Gastrocnemius medialis (tissue), 4 donors: ENCODE results near the gene MINDY4. TPM values are rescaled to one million over a fixed set of nuclear protein-coding genes. Genes with fewer than 3 reads are reported as not detected.

Experiments
- ATAC-seq, 2 donors: fragments of 150-250 bp; one replicate each; pipeline ENCODE4 v1.9.1; 2016
- DNase-seq, 2 donors: peaks; one replicate each; pipeline ENCODE4 v3.0.0-alpha.2; 2019
- H3K27ac ChIP-seq, 4 donors: fragments of 200-600 bp; sonication (generic); 1 replicate in 1 of 4; 2 replicates in 3 of 4; pipeline ENCODE4 v1.5.1; 2016 to 2018; ENCODE audit warnings: mild to moderate bottlenecking in 2 of 4, moderate library complexity in 1 of 4
- H3K27me3 ChIP-seq, 3 donors: fragments of 200-600 bp; sonication (generic) in 2 of 3; 1 replicate in 1 of 3; 2 replicates in 2 of 3; pipeline versions ENCODE4 v1.5.1 to v1.6.0; 2016 to 2019; ENCODE audit warnings: mild to moderate bottlenecking in 1 of 3, moderate library complexity in 1 of 3
- H3K36me3 ChIP-seq, 2 donors: fragments of 200-600 bp; sonication (generic) in 1 of 2; one replicate each; pipeline ENCODE4 v1.5.1; 2017 to 2018
- H3K4me1 ChIP-seq, 2 donors: fragments of 200-600 bp; sonication (generic) in 1 of 2; one replicate each; pipeline ENCODE4 v1.5.1; 2016 to 2017; ENCODE audit warnings: mild to moderate bottlenecking in 2 of 2
- H3K4me3 ChIP-seq, 4 donors: fragments of 200-600 bp; sonication (generic) in 3 of 4; 1 replicate in 1 of 4; 2 replicates in 3 of 4; pipeline ENCODE4 v1.5.1; 2016 to 2019; ENCODE audit warnings: mild to moderate bottlenecking in 2 of 4
- H3K9me3 ChIP-seq, 3 donors: fragments of 200-600 bp; sonication (generic) in 2 of 3; 1 replicate in 1 of 3; 2 replicates in 2 of 3; pipeline ENCODE4 v1.5.1; 2016 to 2019
- POLR2A ChIP-seq, 2 donors: fragments of 450-650 bp; IDR thresholded peaks; one replicate each; pipeline ENCODE4 v1.6.1; 2017; ENCODE audit warnings: antibody characterized with exemption in 2 of 2, mild to moderate bottlenecking in 2 of 2, moderate library complexity in 2 of 2
- in situ Hi-C, 4 donors: fragments of 200-750 bp; cut with MboI; loops; one replicate each; pipeline versions ENCODE4 v1.15.0 to v1.8.0; 2017; ENCODE audit warnings: low sequenced_read_pairs in 4 of 4
- intact Hi-C: fragments of 100-400 bp; cut with DNase I; formaldehyde crosslinking; loops from one replicate; pipeline ENCODE4 v1.15.1; 2023; ENCODE audit warnings: low total_unique reads
- total RNA-seq, 4 donors: library from RNA; depleted of rRNA; stranded (reverse); fragments of >200 nt; gene quantifications; one replicate each; pipeline versions ENCODE4 v1.1.0 to v1.2.3, GENCODE V29; 2016
- TF ChIP-seq, protein P1 (sequence below), 5 experiments: fragments of 450-650 bp in 3 of 5; fragments of 200-600 bp in 2 of 5; sonication (generic) in 2 of 5; IDR thresholded peaks in 4 of 5; conservative IDR thresholded peaks in 1 of 5; 1 replicate in 4 of 5; 2 replicates in 1 of 5; pipeline ENCODE4 v1.5.1; 2016 to 2019; ENCODE audit warnings: antibody characterized with exemption in 5 of 5, mild to moderate bottlenecking in 3 of 5, moderate library complexity in 3 of 5

MINDY4 gene
- total RNA-seq, 4 donors from 2014 or later = 1.4 to 4.3 (median 3.0) TPM

DNA sequence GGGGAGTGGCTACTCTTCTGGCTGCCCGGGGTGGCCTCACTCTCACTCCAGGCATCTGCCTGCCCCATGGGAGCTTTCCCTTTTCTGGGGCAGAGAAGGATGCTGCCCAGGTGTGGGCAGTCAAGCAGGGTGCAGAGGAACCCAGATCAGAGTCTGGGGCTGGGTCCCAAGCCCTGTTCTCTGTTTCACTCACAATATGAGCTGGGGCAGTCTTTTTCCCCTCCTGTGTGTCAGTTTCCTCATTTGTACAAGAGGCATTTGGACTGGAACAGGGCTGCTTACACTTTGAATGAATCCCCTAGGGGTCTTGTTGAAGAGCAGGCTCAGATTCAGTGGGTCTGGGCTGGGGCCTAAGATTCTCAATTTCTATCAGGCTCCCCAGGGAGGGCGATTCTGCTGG lies 102.0 kb downstream of the MINDY4 start:
- intact Hi-C loops (no loop called here), in situ Hi-C loops (no loop called here)
- Histone ChIP-seq H3K36me3 (no peaks in the 10 kb centered on the region), H3K4me1 (peaks cover 0 to 15% of the 10 kb centered on the region in 2 donors), H3K4me3 (no peak overlapping the region), H3K9me3 (no peaks in the 10 kb centered on the region), H3K27ac (peak overlapping the region in 2 of 4 donors; percentile 10 to 31), H3K27me3 (no peaks in the 10 kb centered on the region)
- ATAC-seq (no peak), DNase-seq (no peak)
- TF ChIP-seq, protein P1, sequence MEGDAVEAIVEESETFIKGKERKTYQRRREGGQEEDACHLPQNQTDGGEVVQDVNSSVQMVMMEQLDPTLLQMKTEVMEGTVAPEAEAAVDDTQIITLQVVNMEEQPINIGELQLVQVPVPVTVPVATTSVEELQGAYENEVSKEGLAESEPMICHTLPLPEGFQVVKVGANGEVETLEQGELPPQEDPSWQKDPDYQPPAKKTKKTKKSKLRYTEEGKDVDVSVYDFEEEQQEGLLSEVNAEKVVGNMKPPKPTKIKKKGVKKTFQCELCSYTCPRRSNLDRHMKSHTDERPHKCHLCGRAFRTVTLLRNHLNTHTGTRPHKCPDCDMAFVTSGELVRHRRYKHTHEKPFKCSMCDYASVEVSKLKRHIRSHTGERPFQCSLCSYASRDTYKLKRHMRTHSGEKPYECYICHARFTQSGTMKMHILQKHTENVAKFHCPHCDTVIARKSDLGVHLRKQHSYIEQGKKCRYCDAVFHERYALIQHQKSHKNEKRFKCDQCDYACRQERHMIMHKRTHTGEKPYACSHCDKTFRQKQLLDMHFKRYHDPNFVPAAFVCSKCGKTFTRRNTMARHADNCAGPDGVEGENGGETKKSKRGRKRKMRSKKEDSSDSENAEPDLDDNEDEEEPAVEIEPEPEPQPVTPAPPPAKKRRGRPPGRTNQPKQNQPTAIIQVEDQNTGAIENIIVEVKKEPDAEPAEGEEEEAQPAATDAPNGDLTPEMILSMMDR (IDR thresholded peaks at IDR 0.05 in 4 of 5, conservative IDR thresholded peaks at IDR 0.05 in 1 of 5) = no peak
- no peak for TF ChIP-seq POLR2A (IDR thresholded peaks at IDR 0.05)

DNA sequence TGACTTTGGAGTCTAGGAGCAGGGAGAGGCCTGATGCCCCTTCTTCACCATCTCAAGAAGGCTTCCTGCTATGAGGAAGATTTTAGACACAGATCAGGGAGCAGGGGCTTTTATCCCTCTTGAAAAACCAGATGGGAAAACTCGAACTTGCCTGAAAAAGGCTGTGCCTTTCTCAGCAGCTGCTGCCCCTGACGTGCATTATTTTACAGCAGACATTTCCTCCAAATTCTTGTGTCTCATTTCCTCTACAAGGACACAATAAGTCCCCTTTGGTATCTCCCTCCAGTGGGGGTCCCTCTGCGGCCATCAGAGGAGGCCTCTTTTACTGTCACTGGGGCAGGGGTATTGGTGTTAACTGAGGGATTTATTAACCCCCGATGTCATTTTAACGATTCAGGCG lies 102.4 kb downstream of the MINDY4 start:
- no peaks in the 10 kb centered on the region for H3K9me3 ChIP-seq
- in situ Hi-C loops (no loop called here), intact Hi-C loops (no loop called here)
- no peak overlapping the region for H3K4me3 ChIP-seq
- no peak for DNase-seq
- no peaks in the 10 kb centered on the region for H3K27me3 ChIP-seq
- no peaks in the 10 kb centered on the region for H3K36me3 ChIP-seq
- peak overlapping the region in 2 of 4 donors; percentile 31 to 42 for H3K27ac ChIP-seq
- no peak for ATAC-seq
- H3K4me1 ChIP-seq = peaks cover 0 to 14% of the 10 kb centered on the region in 2 donors
- TF ChIP-seq POLR2A (IDR thresholded peaks at IDR 0.05) = no peak
- TF ChIP-seq, protein P1 (IDR thresholded peaks at IDR 0.05 in 4 of 5, conservative IDR thresholded peaks at IDR 0.05 in 1 of 5) = no peak

DNA sequence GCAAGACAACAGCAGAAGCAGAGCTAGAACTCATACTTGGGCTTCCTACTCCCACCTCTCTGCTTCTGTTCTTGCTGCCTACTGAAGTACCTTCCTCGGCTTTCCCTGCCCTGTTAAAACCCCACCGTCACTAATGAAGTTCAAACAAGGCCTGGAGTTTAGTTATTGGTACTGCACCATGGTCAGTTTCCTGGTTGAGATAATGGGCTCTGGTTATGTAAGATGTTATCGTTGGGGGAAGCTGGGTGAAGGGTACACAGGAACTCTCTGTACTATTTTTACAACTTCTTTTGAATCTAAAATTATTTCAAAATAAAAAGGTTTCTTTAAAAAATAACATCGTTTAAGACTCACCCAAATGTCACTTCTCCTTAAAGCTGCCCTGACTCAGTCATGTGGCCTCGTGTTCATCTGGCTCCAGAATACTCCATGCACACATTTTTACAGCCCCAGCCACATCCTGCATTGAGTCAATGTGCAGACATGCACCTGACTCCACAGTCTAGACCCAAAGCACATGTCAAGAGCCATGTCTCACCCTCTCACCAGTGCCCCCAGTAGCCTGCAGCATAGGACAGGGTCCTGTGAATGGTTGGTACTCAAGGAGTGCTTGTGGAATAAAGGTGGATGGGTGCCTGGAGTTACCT lies 103.6 kb downstream of the MINDY4 start:
- intact Hi-C loops (no loop called here), in situ Hi-C loops (no loop called here)
- Histone ChIP-seq H3K4me3 (no peak overlapping the region), H3K4me1 (peaks cover 0 to 4% of the 10 kb centered on the region in 2 donors), H3K36me3 (no peaks in the 10 kb centered on the region), H3K9me3 (no peaks in the 10 kb centered on the region), H3K27me3 (no peaks in the 10 kb centered on the region), H3K27ac (no peak overlapping the region)
- ATAC-seq (no peak), DNase-seq (no peak)
- TF ChIP-seq, protein P1 (IDR thresholded peaks at IDR 0.05 in 4 of 5, conservative IDR thresholded peaks at IDR 0.05 in 1 of 5) = no peak
- TF ChIP-seq POLR2A (IDR thresholded peaks at IDR 0.05) = no peak

DNA sequence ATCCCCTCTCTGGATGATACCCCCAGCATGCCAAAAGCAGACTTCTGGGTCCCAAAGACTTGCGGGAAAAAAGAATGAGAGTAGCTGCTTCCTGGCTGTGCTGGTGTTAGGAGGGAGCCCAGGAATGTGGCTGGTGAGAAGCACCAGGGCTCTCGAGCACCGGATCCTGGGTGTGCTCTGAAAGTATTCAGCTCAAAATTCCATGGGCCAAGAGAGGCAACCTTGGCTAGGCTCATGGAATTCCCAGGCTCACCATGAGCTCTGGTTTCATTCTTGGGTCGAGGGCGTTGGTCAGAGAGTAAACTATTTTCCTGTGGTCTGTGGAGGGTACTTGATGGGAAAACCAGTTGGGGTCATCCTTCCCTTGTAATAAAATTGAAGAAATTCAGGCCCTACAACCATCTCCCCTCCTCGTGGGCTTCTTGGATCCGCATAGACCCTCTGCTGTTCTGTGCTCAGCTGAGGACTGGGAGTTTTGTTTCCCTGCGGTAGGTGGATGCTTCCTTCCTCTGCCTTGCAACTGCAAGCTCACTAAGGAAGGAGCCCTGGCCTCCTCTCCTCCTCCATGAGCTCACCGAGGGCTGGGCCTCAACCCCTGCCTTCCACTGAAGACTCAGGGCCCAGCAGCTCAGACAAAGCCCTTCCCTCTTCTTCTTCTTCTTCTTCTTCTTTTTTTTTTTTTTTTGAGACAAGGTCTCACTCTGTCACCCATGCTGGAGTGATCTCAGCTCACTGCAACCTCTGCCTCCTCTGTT lies 106.0 kb downstream of the MINDY4 start:
- Histone ChIP-seq H3K27ac (peak overlapping the region in 3 of 4 donors; percentile 35 to 55 (median 43)), H3K36me3 (no peaks in the 10 kb centered on the region), H3K9me3 (no peaks in the 10 kb centered on the region), H3K27me3 (no peaks in the 10 kb centered on the region), H3K4me3 (no peak overlapping the region), H3K4me1 (peaks cover 0 to 3% of the 10 kb centered on the region in 2 donors)
- intact Hi-C loops (no loop called here), in situ Hi-C loops (no loop called here)
- DNase-seq (no peak), ATAC-seq (no peak)
- TF ChIP-seq POLR2A (IDR thresholded peaks at IDR 0.05) = no peak
- TF ChIP-seq, protein P1 (IDR thresholded peaks at IDR 0.05 in 4 of 5, conservative IDR thresholded peaks at IDR 0.05 in 1 of 5) = no peak
